HEK293 (cell line): ENCODE results near the gene REC114.

ENCODE experiments used
- CTCF ChIA-PET: fragments of 350-600 bp; formaldehyde crosslinking; extraction: SDS; loops from one replicate; lab custom pipeline; 2021; ENCODE audit warnings: antibody characterized with exemption; lab: Yijun Ruan, JAX
- POLR2A ChIA-PET: fragments of 300-600 bp; formaldehyde crosslinking; extraction: SDS; loops from one replicate; lab custom pipeline; 2020; ENCODE audit warnings: antibody characterized with exemption, inconsistent platforms; lab: Yijun Ruan, JAX
- H3K27ac ChIP-seq: fragments of 200-500 bp; sonication (Bioruptor generic); 2 replicates; pipeline ENCODE4 v1.5.1; 2014; ENCODE audit warnings: low read depth, low read length, control low read depth, inconsistent platforms; ENCODE audit errors: extremely low read depth
- H3K36me3 ChIP-seq, 2 experiments: fragments of 200-500 bp in 1 of 2; sonication (Bioruptor generic) in 1 of 2; 1 replicate in 1 of 2; 2 replicates in 1 of 2; pipeline ENCODE4 v1.5.1; 2014 to 2017; ENCODE audit warnings: inconsistent platforms in 2 of 2, low read length in 2 of 2; ENCODE audit not compliant: control insufficient read depth in 2 of 2, insufficient read depth in 1 of 2
- H3K4me1 ChIP-seq: fragments of 200-500 bp; sonication (Bioruptor generic); 2 replicates; pipeline ENCODE4 v1.5.1; 2014; ENCODE audit warnings: mild to moderate bottlenecking, low read length, inconsistent platforms; ENCODE audit not compliant: control insufficient read depth, insufficient read depth
- H3K4me3 ChIP-seq: 2 replicates; pipeline ENCODE4 v1.5.1; 2011; ENCODE audit warnings: low read depth, mild to moderate bottlenecking, control low read depth, low read length, moderate library complexity
- H3K9me3 ChIP-seq: fragments of 200-500 bp; sonication (Bioruptor generic); 2 replicates; pipeline ENCODE4 v1.5.1; 2014; ENCODE audit warnings: low read depth, low read length, inconsistent platforms; ENCODE audit not compliant: control insufficient read depth, insufficient read depth
- BCL11B ChIP-seq: fragments of 450-650 bp; formaldehyde crosslinking; IDR thresholded peaks from 2 replicates; pipeline ENCODE4 v1.5.1; 2016; ENCODE audit warnings: low read depth, missing biosample characterization, missing genetic modification characterization
- IKZF3 ChIP-seq: fragments of 450-650 bp; IDR thresholded peaks from 2 replicates; pipeline ENCODE4 v1.5.0; 2018; ENCODE audit warnings: missing biosample characterization, mild to moderate bottlenecking, missing genetic modification characterization, moderate library complexity
- KLF8 ChIP-seq: fragments of 450-650 bp; formaldehyde crosslinking; IDR thresholded peaks from 2 replicates; pipeline ENCODE4 v1.5.1; 2016; ENCODE audit warnings: missing biosample characterization, missing genetic modification characterization
- OVOL3 ChIP-seq: fragments of 450-650 bp; formaldehyde crosslinking; IDR thresholded peaks from 2 replicates; pipeline ENCODE4 v1.5.1; 2016; ENCODE audit warnings: missing biosample characterization, missing genetic modification characterization
- PRDM2 ChIP-seq: fragments of 450-650 bp; formaldehyde crosslinking; IDR thresholded peaks from 2 replicates; pipeline ENCODE4 v1.5.1; 2016; ENCODE audit warnings: missing biosample characterization, missing genetic modification characterization, borderline replicate concordance
- SETDB1 ChIP-seq: IDR thresholded peaks from one replicate; pipeline ENCODE4 v1.6.1; 2017; ENCODE audit warnings: mild to moderate bottlenecking, low read length, moderate library complexity, mixed read lengths; ENCODE audit not compliant: insufficient read length
- ZFP37 ChIP-seq: fragments of 450-650 bp; formaldehyde crosslinking; IDR thresholded peaks from 2 replicates; pipeline ENCODE4 v1.5.1; 2016; ENCODE audit warnings: missing biosample characterization, missing genetic modification characterization
- ZNF175 ChIP-seq: fragments of 450-650 bp; formaldehyde crosslinking; IDR thresholded peaks from 2 replicates; pipeline ENCODE4 v1.5.1; 2016; ENCODE audit warnings: missing biosample characterization, missing genetic modification characterization
- ZNF24 ChIP-seq: fragments of 450-650 bp; formaldehyde crosslinking; IDR thresholded peaks from 2 replicates; pipeline ENCODE4 v1.5.1; 2016; ENCODE audit warnings: missing biosample characterization, missing genetic modification characterization
- ZNF266 ChIP-seq: fragments of 450-650 bp; formaldehyde crosslinking; IDR thresholded peaks from 2 replicates; pipeline ENCODE4 v1.5.1; 2016; ENCODE audit warnings: missing biosample characterization, missing genetic modification characterization, low read depth
- ZNF311 ChIP-seq: fragments of 450-650 bp; formaldehyde crosslinking; IDR thresholded peaks from 2 replicates; pipeline ENCODE4 v1.5.1; 2017; ENCODE audit warnings: missing biosample characterization, missing genetic modification characterization, borderline replicate concordance
- ZNF324 ChIP-seq: fragments of 450-650 bp; formaldehyde crosslinking; IDR thresholded peaks from 2 replicates; pipeline ENCODE4 v1.5.1; 2016; ENCODE audit warnings: missing biosample characterization, missing genetic modification characterization
- ZNF501 ChIP-seq: fragments of 450-650 bp; formaldehyde crosslinking; IDR thresholded peaks from 2 replicates; pipeline ENCODE4 v1.5.1; 2016; ENCODE audit warnings: missing biosample characterization, missing genetic modification characterization
- ZNF585B ChIP-seq: fragments of 450-650 bp; formaldehyde crosslinking; IDR thresholded peaks from 2 replicates; pipeline ENCODE4 v1.5.1; 2016; ENCODE audit warnings: missing biosample characterization, missing genetic modification characterization
- ZNF621 ChIP-seq: fragments of 450-650 bp; formaldehyde crosslinking; IDR thresholded peaks from 2 replicates; pipeline ENCODE4 v1.5.1; 2017; ENCODE audit warnings: missing biosample characterization, missing genetic modification characterization
- ZNF677 ChIP-seq: fragments of 450-650 bp; IDR thresholded peaks from 2 replicates; pipeline ENCODE4 v1.5.0; 2018; ENCODE audit warnings: missing biosample characterization, mild to moderate bottlenecking, missing genetic modification characterization, moderate library complexity
- ZNF701 ChIP-seq: fragments of 450-650 bp; formaldehyde crosslinking; IDR thresholded peaks from 2 replicates; pipeline ENCODE4 v1.5.1; 2016; ENCODE audit warnings: missing biosample characterization, missing genetic modification characterization
- ZNF792 ChIP-seq: fragments of 450-650 bp; formaldehyde crosslinking; IDR thresholded peaks from 2 replicates; pipeline ENCODE4 v1.5.1; 2016; ENCODE audit warnings: missing biosample characterization, missing genetic modification characterization
- TF ChIP-seq, protein P1 (sequence below): fragments of 450-650 bp; formaldehyde crosslinking; IDR thresholded peaks from 2 replicates; pipeline ENCODE4 v1.5.1; 2017; ENCODE audit warnings: missing biosample characterization, missing genetic modification characterization
- TF ChIP-seq, protein P2 (sequence below): fragments of 450-650 bp; formaldehyde crosslinking; IDR thresholded peaks from 2 replicates; pipeline ENCODE4 v1.5.1; 2016; ENCODE audit warnings: missing biosample characterization, missing genetic modification characterization

The REC114 gene, protein sequence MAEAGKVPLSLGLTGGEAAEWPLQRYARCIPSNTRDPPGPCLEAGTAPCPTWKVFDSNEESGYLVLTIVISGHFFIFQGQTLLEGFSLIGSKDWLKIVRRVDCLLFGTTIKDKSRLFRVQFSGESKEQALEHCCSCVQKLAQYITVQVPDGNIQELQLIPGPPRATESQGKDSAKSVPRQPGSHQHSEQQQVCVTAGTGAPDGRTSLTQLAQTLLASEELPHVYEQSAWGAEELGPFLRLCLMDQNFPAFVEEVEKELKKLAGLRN

DNA sequence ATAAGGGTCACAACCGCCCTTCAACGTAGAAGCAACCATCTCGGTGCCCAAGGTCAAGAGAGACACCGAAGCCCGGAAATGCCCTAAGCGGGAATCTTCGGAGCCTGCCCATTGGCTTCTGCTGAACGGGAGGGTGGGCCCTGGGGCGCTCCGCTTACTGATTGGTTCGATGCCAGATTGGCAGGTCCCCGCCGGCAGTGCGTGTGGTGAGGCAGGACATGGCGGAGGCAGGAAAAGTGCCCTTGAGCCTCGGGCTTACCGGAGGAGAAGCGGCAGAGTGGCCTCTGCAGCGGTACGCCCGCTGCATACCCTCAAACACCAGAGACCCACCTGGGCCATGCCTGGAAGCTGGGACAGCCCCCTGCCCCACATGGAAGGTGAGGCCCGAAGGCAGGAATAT is at the start of gene REC114:
REC114 (plus strand) TSS at position 197 of the 400 bp plus-strand sequence; CDS start at position 219, 22 bp downstream.
- Histone ChIP-seq H3K4me1 (no peaks in the 10 kb centered on the region), H3K9me3 (no peaks in the 10 kb centered on the region; the same call in 1 of the 2 replicates), H3K36me3 (no peaks in the 10 kb centered on the region), H3K27ac (no peak within 1 kb of the TSS), H3K4me3 (no peak within 1 kb of the TSS)
- POLR2A ChIA-PET = no interaction called here
- TF ChIP-seq ZNF175 (tag by site-specific recombination) (no peak), OVOL3 (no peak), ZNF621 (tag by site-specific recombination) (no peak)
- CTCF ChIA-PET = no interaction called here

- H3K27ac ChIP-seq = no peak overlapping the region
- TF ChIP-seq ZNF677 (tag by site-specific recombination) (no peak), ZNF701 (tag by site-specific recombination) (no peak)
- CTCF ChIA-PET = interaction anchor here (0.5 to 1.0 kb wide), 3 partner anchors 52 to 242 kb away, joined by 3 to 4 read pairs (median 3); no protein-coding TSS in a partner anchor
- no peaks in the 10 kb centered on the region for H3K36me3 ChIP-seq
- H3K4me3 ChIP-seq = no peak overlapping the region
- H3K4me1 ChIP-seq = no peaks in the 10 kb centered on the region
- POLR2A ChIA-PET = no interaction called here
- no peaks in the 10 kb centered on the region for H3K9me3 ChIP-seq
Measured at GRCh38 chr15:73393336-73393735, 49.6 kb upstream of the REC114 start.

- Histone ChIP-seq H3K9me3 (no peaks in the 10 kb centered on the region), H3K4me3 (no peak overlapping the region), H3K4me1 (no peaks in the 10 kb centered on the region), H3K27ac (no peak overlapping the region), H3K36me3 (no peaks in the 10 kb centered on the region)
- ChIA-PET POLR2A (no interaction called here), CTCF (no interaction called here)
- TF ChIP-seq KLF8 = no peak
- TF ChIP-seq ZNF24 (tag by site-specific recombination) = no peak
- no peak for TF ChIP-seq ZNF266 (tag by site-specific recombination)
- no peak for TF ChIP-seq IKZF3 (tag by site-specific recombination)
- TF ChIP-seq ZNF585B (tag by site-specific recombination) = no peak
- no peak for TF ChIP-seq ZNF311 (tag by site-specific recombination)
- no peak for TF ChIP-seq ZNF792 (tag by site-specific recombination)
- TF ChIP-seq, protein P1, sequence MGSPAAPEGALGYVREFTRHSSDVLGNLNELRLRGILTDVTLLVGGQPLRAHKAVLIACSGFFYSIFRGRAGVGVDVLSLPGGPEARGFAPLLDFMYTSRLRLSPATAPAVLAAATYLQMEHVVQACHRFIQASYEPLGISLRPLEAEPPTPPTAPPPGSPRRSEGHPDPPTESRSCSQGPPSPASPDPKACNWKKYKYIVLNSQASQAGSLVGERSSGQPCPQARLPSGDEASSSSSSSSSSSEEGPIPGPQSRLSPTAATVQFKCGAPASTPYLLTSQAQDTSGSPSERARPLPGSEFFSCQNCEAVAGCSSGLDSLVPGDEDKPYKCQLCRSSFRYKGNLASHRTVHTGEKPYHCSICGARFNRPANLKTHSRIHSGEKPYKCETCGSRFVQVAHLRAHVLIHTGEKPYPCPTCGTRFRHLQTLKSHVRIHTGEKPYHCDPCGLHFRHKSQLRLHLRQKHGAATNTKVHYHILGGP = no peak
- TF ChIP-seq ZNF324 (tag by site-specific recombination) = no peak
- TF ChIP-seq ZNF501 (tag by site-specific recombination) = no peak
- TF ChIP-seq ZFP37 = no peak
Measured at GRCh38 chr15:73394782-73395181, 48.2 kb upstream of the REC114 start.

- Histone ChIP-seq H3K9me3 (no peaks in the 10 kb centered on the region), H3K4me1 (no peaks in the 10 kb centered on the region), H3K4me3 (no peak overlapping the region), H3K27ac (no peak overlapping the region), H3K36me3 (no peaks in the 10 kb centered on the region)
- ChIA-PET CTCF (interaction anchor here (0.7 kb wide), 1 partner anchor 14 kb away, joined by 4 read pairs; no protein-coding TSS in a partner anchor), POLR2A (interaction anchor here (0.7 to 1.0 kb wide), 2 partner anchors 15 to 29 kb away, joined by 3 to 4 read pairs; no protein-coding TSS in a partner anchor)
- TF ChIP-seq, protein P2, sequence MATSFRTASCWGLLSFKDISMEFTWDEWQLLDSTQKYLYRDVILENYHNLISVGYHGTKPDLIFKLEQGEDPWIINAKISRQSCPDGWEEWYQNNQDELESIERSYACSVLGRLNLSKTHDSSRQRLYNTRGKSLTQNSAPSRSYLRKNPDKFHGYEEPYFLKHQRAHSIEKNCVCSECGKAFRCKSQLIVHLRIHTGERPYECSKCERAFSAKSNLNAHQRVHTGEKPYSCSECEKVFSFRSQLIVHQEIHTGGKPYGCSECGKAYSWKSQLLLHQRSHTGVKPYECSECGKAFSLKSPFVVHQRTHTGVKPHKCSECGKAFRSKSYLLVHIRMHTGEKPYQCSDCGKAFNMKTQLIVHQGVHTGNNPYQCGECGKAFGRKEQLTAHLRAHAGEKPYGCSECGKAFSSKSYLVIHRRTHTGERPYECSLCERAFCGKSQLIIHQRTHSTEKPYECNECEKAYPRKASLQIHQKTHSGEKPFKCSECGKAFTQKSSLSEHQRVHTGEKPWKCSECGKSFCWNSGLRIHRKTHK (tag by site-specific recombination) = no peak
- TF ChIP-seq PRDM2 (tag by site-specific recombination) (no peak), BCL11B (tag by site-specific recombination) (no peak), ZNF175 (tag by site-specific recombination) (no peak), SETDB1 (no peak)
Measured at GRCh38 chr15:73395671-73396070, 47.3 kb upstream of the REC114 start.
